RWPE2 (cell line): ENCODE measurements around the gene GRID2.

Experiments
- ATAC-seq: fragments of 200-7000 bp; cut with Tn5 transposase; 3 replicates; pipeline ENCODE4 v1.9.1; 2021; ENCODE audit warnings: low read depth
- DNase-seq: peaks from one replicate; pipeline ENCODE4 v3.0.0-alpha.2; 2020; ENCODE audit warnings: low spot score
- H3K27ac ChIP-seq: fragments of 450-650 bp; 2 replicates; pipeline ENCODE4 v1.5.1; 2017; ENCODE audit warnings: mild to moderate bottlenecking; ENCODE audit not compliant: poor library complexity, severe bottlenecking
- H3K27me3 ChIP-seq: fragments of 250-450 bp; sonication (Bioruptor Pico); 2 replicates; pipeline ENCODE4 v1.5.1; 2021; ENCODE audit warnings: mild to moderate bottlenecking, moderate library complexity; ENCODE audit not compliant: insufficient read depth, poor library complexity, severe bottlenecking
- H3K36me3 ChIP-seq: fragments of 250-450 bp; sonication (Bioruptor Pico); 2 replicates; pipeline ENCODE4 v1.5.1; 2020; ENCODE audit warnings: low read depth, mild to moderate bottlenecking, moderate library complexity
- H3K4me1 ChIP-seq: fragments of 250-450 bp; sonication (Bioruptor Pico); 2 replicates; pipeline ENCODE4 v1.5.1; 2021; ENCODE audit warnings: mild to moderate bottlenecking, moderate library complexity; ENCODE audit not compliant: insufficient read depth, poor library complexity, severe bottlenecking
- H3K4me3 ChIP-seq: fragments of 250-450 bp; sonication (Bioruptor Pico); 2 replicates; pipeline ENCODE4 v1.5.1; 2021; ENCODE audit warnings: mild to moderate bottlenecking, moderate library complexity; ENCODE audit not compliant: severe bottlenecking
- H3K9me3 ChIP-seq: fragments of 250-450 bp; sonication (Bioruptor Pico); 2 replicates; pipeline ENCODE4 v1.5.1; 2021; ENCODE audit warnings: mild to moderate bottlenecking, moderate library complexity; ENCODE audit not compliant: severe bottlenecking
- CTCF ChIP-seq: fragments of 450-650 bp; IDR thresholded peaks from one replicate; pipeline ENCODE4 v1.5.1; 2017; ENCODE audit warnings: mild to moderate bottlenecking, moderate library complexity; ENCODE audit not compliant: poor library complexity, severe bottlenecking

Gene GRID2

GRCh38 chr4:93466446-93466845 lies 1162.7 kb downstream of the GRID2 start:
- ATAC-seq (no peak), DNase-seq (no peak)
- H3K4me1 ChIP-seq: no peaks in the 10 kb centered on the region
- no peak overlapping the region for H3K27ac ChIP-seq
- no peaks in the 10 kb centered on the region for H3K9me3 ChIP-seq
- TF ChIP-seq CTCF: no peak
- H3K4me3 ChIP-seq: no peak overlapping the region
- no peaks in the 10 kb centered on the region for H3K27me3 ChIP-seq
- H3K36me3 ChIP-seq: no peaks in the 10 kb centered on the region

- DNase-seq (no peak), ATAC-seq (no peak)
- Histone ChIP-seq H3K4me1 (no peaks in the 10 kb centered on the region), H3K27ac (no peak overlapping the region), H3K9me3 (no peaks in the 10 kb centered on the region), H3K4me3 (no peak overlapping the region), H3K36me3 (no peaks in the 10 kb centered on the region), H3K27me3 (no peaks in the 10 kb centered on the region)
- TF ChIP-seq CTCF: no peak
Measured at GRCh38 chr4:93467484-93468155, 1163.9 kb downstream of the GRID2 start.

- DNase-seq (no peak), ATAC-seq (no peak)
- H3K9me3 ChIP-seq: no peaks in the 10 kb centered on the region
- TF ChIP-seq CTCF: no peak
- H3K36me3 ChIP-seq: no peaks in the 10 kb centered on the region
- no peak overlapping the region for H3K4me3 ChIP-seq
- no peaks in the 10 kb centered on the region for H3K27me3 ChIP-seq
- no peak overlapping the region for H3K27ac ChIP-seq
- no peaks in the 10 kb centered on the region for H3K4me1 ChIP-seq
Measured at GRCh38 chr4:93469560-93469959, 1165.8 kb downstream of the GRID2 start.

GRCh38 chr4:93475730-93476129 lies 1172.0 kb downstream of the GRID2 start:
- no peak for TF ChIP-seq CTCF
- H3K4me1 ChIP-seq: peaks cover 2% of the 10 kb centered on the region
- no peaks in the 10 kb centered on the region for H3K27me3 ChIP-seq
- DNase-seq (no peak), ATAC-seq (peak; percentile 68; the same call in 2 of the 3 replicates)
- H3K27ac ChIP-seq: no peak overlapping the region
- H3K36me3 ChIP-seq: no peaks in the 10 kb centered on the region
- H3K9me3 ChIP-seq: no peaks in the 10 kb centered on the region
- no peak overlapping the region for H3K4me3 ChIP-seq

- H3K9me3 ChIP-seq: no peaks in the 10 kb centered on the region
- no peak for TF ChIP-seq CTCF
- H3K4me3 ChIP-seq: no peak overlapping the region
- no peaks in the 10 kb centered on the region for H3K27me3 ChIP-seq
- no peaks in the 10 kb centered on the region for H3K36me3 ChIP-seq
- DNase-seq: no peak
- no peak overlapping the region for H3K27ac ChIP-seq
- no peak for ATAC-seq
- peaks cover 4% of the 10 kb centered on the region for H3K4me1 ChIP-seq
Measured at GRCh38 chr4:93478805-93479204, 1175.0 kb downstream of the GRID2 start.
